Measurements from ENCODE around the gene APOE. TPM values are rescaled to one million over a fixed set of nuclear protein-coding genes. Genes with fewer than 3 reads are reported as not detected.
"Not testable (repeated sequence)": the region's sequence is repeated elsewhere in the genome, so short reads cannot be mapped to it uniquely, and the experiment has no call there.

APOE gene
- total RNA-seq, 1 donor from 2014 or later, result 5.7 TPM

- no peak for ATAC-seq
Observed at GRCh38 chr19:44884566-44884965, 21.0 kb upstream of the APOE start.

- no peak for ATAC-seq
Observed at GRCh38 chr19:44886141-44886540, 19.5 kb upstream of the APOE start.

GRCh38 chr19:44887648-44888047 lies 17.9 kb upstream of the APOE start:
- no peak for ATAC-seq

GRCh38 chr19:44888335-44888734 lies 17.3 kb upstream of the APOE start:
- ATAC-seq, result not testable (repeated sequence)

- ATAC-seq, result no peak
Observed at GRCh38 chr19:44889830-44890365, 15.7 kb upstream of the APOE start.

- ATAC-seq, result peak; percentile 91
Observed at GRCh38 chr19:44890366-44891015, 15.1 kb upstream of the APOE start.

GRCh38 chr19:44891016-44891882 lies 14.3 kb upstream of the APOE start, which contains the start of gene TOMM40:
Gene TOMM40, plus strand, starts transcription at chr19:44891254. Its CDS starts 162 bp downstream, at chr19:44891416.
- ATAC-seq, result peak; percentile 90

DNA sequence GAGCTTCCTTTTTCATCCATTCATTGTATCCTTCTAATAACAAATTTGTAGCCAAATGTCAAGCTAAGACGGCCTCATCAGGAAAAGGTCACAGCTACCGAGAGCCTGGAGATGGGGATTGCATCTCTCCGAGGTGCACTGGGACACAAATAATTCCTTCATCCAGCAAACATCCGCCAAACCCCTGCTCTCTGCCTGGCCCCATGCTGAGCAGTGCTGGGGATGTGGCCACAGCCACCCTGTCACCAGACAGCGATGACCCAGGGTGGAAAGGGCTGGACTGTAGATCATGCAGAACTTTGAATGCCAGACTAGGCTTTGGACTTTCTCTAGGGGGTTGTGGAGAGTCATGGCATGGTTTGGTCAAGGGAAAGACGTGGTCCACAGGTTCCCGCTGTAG lies 12.7 kb upstream of the APOE start:
- ATAC-seq, result no peak

DNA sequence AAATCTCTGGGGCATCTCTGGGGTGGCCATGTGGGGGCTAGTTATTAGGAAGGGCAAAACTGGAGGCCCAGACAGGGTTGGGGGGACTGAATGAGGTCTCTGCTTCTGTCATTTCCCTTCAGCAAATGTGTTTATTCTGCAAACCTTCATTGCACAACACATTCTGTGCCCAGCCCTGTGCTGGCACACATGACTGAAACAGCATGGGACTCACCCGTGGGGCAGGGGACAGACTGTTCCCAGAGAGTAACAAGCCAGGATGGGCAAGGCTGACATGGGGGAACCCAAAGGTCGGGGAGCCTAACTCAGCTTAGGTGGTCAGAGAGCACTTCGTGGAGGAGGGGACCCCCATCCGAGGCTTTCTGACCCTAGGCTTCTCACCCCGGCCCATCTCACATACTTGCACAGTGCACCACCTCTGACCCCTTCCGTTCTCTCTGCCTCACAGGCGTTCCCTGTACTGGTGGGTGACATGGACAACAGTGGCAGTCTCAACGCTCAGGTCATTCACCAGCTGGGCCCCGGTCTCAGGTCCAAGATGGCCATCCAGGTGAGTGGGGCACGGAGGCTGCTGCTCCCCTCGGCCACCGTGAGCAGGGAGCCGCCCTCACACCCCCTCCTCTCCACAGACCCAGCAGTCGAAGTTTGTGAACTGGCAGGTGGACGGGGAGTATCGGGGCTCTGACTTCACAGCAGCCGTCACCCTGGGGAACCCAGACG lies 12.1 kb upstream of the APOE start:
- no peak for ATAC-seq

GRCh38 chr19:44894052-44894400 lies 11.6 kb upstream of the APOE start:
- ATAC-seq, result no peak

DNA sequence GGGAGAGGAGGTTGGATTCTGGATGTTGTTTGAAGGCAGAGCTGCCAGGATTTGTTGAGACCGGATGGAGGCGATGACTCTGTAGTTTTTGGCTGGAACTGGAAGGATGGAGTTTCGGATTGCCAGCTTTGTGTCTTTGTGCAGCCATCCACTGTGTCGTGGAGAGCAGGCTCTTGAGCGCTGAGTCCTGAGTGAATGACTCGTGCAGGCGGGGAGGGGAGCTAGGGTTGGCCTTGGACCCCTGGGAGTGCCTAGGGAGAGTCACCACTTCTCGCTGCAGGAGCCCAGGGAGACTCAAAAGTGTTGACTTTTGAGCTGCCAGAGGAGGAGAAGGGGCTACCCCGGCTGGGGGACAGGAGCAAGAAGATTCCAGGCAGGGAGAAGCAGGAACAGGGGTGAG lies 10.7 kb upstream of the APOE start:
- no peak for ATAC-seq

DNA sequence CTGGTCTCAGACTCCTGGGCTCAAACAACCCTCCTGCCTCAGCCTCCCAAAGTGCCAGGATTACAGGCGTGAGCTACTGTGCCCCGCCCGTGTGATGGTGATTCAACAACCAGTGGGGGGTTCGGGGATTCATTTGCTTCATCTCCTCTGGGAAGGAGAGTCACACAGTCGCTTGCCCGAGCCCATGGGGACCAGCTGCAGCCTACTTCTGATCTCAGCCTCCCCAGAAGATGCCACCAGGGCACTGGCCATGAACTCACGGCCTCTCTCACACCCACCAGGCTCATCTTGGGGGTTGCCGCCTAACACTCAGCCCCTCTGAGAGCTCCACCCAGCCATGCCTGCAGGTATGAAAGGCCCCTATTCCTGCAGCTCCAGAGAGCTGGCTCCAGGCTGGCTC lies 7.8 kb upstream of the APOE start:
- no peak for ATAC-seq

DNA sequence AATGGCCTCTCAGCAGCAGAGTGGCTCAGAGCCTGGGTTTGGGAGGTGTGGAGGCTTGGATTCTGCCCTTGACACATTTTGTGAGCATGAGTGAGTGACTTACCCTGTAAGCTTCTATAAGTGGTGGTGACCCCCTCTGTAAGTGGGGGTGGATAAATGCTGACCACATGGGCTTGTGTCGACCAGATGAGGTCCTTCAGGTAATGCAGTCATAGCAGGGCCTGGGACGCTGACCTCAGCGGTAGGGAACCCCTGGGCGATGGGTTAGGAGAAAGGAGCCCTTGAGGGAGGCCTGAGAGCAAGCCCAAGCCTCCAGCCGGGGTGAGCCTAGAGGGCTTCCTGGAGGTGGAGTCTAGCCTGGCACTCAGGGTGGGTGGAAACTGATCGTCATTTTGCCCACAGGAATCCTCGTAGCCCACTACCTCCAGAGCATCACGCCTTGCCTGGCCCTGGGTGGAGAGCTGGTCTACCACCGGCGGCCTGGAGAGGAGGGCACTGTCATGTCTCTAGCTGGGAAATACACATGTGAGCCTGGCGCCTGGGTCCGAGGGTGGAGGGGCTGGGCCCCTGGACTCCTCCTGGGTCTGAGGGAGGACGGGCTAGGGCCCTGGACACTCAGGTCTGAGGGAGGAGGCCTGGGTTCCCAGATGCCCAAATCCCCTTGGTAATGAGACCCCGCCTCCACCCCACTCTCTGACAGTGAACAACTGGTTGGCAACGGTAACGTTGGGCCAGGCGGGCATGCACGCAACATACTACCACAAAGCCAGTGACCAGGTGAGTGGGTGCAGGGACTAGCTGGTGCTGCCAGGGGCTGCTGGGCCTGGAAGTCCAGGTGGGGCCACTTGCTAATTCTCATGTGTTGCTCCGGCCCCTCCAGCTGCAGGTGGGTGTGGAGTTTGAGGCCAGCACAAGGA lies 5.0 kb upstream of the APOE start:
- no peak for ATAC-seq

DNA sequence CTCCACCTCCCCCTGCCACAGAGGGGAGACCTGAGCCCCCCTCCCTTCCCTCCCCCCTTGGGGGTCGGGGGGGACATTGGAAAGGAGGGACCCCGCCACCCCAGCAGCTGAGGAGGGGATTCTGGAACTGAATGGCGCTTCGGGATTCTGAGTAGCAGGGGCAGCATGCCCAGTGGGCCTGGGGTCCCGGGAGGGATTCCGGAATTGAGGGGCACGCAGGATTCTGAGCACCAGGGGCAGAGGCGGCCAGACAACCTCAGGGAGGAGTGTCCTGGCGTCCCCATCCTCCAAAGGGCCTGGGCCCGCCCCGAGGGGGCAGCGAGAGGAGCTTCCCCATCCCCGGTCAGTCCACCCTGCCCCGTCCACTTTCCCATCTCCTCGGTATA lies 2.4 kb upstream of the APOE start:
- ATAC-seq, result no peak

- ATAC-seq, result peak; percentile 61
Observed at GRCh38 chr19:44903602-44904425, 1.8 kb upstream of the APOE start.

GRCh38 chr19:44904426-44904994 lies 1.1 kb upstream of the APOE start:
- ATAC-seq, result no peak

DNA sequence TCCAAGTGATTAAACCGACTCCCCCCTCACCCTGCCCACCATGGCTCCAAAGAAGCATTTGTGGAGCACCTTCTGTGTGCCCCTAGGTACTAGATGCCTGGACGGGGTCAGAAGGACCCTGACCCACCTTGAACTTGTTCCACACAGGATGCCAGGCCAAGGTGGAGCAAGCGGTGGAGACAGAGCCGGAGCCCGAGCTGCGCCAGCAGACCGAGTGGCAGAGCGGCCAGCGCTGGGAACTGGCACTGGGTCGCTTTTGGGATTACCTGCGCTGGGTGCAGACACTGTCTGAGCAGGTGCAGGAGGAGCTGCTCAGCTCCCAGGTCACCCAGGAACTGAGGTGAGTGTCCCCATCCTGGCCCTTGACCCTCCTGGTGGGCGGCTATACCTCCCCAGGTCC lies 2.0 kb downstream of the APOE start:
- no peak for ATAC-seq

DNA sequence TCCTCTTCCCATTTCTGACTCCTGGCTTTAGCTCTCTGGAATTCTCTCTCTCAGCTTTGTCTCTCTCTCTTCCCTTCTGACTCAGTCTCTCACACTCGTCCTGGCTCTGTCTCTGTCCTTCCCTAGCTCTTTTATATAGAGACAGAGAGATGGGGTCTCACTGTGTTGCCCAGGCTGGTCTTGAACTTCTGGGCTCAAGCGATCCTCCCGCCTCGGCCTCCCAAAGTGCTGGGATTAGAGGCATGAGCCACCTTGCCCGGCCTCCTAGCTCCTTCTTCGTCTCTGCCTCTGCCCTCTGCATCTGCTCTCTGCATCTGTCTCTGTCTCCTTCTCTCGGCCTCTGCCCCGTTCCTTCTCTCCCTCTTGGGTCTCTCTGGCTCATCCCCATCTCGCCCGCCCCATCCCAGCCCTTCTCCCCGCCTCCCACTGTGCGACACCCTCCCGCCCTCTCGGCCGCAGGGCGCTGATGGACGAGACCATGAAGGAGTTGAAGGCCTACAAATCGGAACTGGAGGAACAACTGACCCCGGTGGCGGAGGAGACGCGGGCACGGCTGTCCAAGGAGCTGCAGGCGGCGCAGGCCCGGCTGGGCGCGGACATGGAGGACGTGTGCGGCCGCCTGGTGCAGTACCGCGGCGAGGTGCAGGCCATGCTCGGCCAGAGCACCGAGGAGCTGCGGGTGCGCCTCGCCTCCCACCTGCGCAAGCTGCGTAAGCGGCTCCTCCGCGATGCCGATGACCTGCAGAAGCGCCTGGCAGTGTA lies 2.7 kb downstream of the APOE start:
- no peak for ATAC-seq

- no peak for ATAC-seq
Observed at GRCh38 chr19:44908836-44909261, 3.3 kb downstream of the APOE start.

DNA sequence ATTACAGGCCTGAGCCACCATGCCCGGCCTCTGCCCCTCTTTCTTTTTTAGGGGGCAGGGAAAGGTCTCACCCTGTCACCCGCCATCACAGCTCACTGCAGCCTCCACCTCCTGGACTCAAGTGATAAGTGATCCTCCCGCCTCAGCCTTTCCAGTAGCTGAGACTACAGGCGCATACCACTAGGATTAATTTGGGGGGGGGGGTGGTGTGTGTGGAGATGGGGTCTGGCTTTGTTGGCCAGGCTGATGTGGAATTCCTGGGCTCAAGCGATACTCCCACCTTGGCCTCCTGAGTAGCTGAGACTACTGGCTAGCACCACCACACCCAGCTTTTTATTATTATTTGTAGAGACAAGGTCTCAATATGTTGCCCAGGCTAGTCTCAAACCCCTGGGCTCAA lies 4.2 kb downstream of the APOE start:
- ATAC-seq, result no peak
